ENCODE results near the gene ASGR2.
"Not testable (repeated sequence)": the region's sequence is repeated elsewhere in the genome, so short reads cannot be mapped to it uniquely, and the experiment has no call there.

ASGR2 gene

DNA sequence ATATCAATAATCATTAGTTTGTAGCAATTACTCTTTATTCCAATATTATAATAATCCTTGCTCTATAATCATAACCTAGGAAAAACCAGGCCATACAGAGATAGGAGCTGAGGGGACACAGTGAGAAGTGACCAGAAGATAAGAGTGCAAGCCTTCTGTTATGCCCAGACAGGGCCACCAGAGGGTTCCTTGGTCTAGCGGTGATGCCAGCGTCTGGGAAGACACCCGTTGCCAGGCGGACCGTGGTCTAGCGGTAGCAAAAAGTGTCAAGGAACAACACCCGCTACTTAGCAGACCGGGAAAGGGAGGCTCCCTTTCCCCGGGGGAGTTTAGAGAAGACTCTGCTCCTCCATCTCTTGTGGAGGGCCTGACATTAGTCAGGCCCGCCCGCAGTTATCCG, 11.8 kb upstream of the ASGR2 start:
- 87 to 88% methylated on average over 9 of the region's 12 CpGs for WGBS, 2 experiments (ENCODE audit: insufficient coverage in 2 of 2)
- H3K4me1 ChIP-seq (ENCODE audit: control insufficient read depth, insufficient read depth, low read length, poor library complexity, severe bottlenecking); H3K27ac ChIP-seq (ENCODE audit: low read depth, low read length, severe bottlenecking); H3K9me3 ChIP-seq (ENCODE audit: control insufficient read depth, low read length); H3K36me3 ChIP-seq (ENCODE audit: control insufficient read depth, insufficient read depth, low read length); H3K4me3 ChIP-seq (ENCODE audit: extremely low read depth, insufficient read depth, low read length, poor library complexity, severe bottlenecking): not testable (repeated sequence)

DNA sequence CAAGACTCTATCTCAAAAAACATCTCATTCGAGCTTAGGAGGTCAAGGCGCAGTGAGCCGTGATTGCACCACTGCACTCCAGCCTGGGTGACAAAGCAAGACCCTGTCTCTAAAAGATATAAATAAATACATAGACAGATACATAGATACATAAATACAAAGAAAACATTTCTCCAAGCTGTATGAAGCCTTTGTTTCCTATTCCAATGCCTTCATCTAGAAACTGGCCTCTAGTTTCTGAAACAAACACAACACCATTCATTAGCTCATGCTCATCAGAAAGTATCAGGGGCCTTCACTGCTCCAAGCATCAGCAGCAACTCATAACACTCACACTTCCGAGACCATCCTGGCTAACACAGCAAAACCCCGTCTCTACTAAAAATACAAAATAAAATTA, 10.3 kb upstream of the ASGR2 start:
- H3K4me3 ChIP-seq (ENCODE audit: extremely low read depth, insufficient read depth, low read length, poor library complexity, severe bottlenecking), result no peak overlapping the region
- H3K36me3 ChIP-seq (ENCODE audit: control insufficient read depth, insufficient read depth, low read length), result no peaks in the 10 kb centered on the region
- no peaks in the 10 kb centered on the region for H3K9me3 ChIP-seq (ENCODE audit: control insufficient read depth, low read length)
- no peaks in the 10 kb centered on the region for H3K4me1 ChIP-seq (ENCODE audit: control insufficient read depth, insufficient read depth, low read length, poor library complexity, severe bottlenecking)
- H3K27ac ChIP-seq (ENCODE audit: low read depth, low read length, severe bottlenecking), result no peak overlapping the region
- 82 to 88% methylated on average over 2 to 4 of the region's 5 CpGs for WGBS, 2 experiments (ENCODE audit: insufficient coverage in 2 of 2)

DNA sequence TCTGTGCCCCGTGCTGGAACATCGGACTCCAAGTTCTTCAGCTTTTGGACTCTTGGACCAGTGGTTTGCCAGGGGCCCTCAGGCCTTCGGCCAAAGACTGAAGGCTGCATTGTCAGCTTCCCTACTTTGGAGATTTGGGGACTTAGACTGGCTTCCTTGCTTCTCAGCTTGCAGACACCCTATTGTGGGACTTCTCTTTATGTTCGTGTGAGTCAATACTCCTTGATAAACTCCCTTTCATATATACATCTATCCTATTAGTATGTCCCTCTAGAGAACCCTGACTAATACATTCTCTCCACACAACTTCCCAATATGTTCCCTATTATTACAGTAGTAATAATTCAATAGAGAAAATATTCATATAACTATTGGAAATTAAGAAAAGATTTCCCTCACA, 9.2 kb upstream of the ASGR2 start:
- H3K9me3 ChIP-seq (ENCODE audit: control insufficient read depth, low read length), result no peaks in the 10 kb centered on the region
- WGBS, 2 experiments (ENCODE audit: insufficient coverage in 2 of 2), result 91 to 92% methylated on average over 3 to 4 of the region's 4 CpGs

DNA sequence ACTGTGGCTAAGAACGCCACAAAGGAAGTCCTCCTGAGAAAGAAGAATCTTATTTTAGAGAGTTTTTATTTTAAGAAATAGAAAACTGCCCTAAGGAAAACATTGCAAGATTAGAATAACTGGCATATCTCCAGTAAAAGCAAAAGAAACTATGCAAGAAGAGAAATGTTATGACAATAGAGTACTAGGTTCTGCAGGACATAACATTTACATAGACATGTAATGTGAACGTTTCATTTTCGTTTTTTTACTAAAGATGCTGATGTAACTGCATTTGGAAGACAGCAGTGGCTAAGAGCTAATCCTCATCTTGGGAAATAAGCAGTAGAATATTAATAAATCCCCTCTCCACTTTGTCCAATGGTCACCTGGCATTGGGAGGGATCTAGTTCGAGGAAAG, 7.8 kb upstream of the ASGR2 start:
- no CpG with 5 or more reads among the region's 4 CpGs for WGBS, 2 experiments (ENCODE audit: insufficient coverage in 2 of 2)
- Histone ChIP-seq H3K4me1 (ENCODE audit: control insufficient read depth, insufficient read depth, low read length, poor library complexity, severe bottlenecking) (no peaks in the 10 kb centered on the region), H3K36me3 (ENCODE audit: control insufficient read depth, insufficient read depth, low read length) (no peaks in the 10 kb centered on the region), H3K4me3 (ENCODE audit: extremely low read depth, insufficient read depth, low read length, poor library complexity, severe bottlenecking) (no peak overlapping the region), H3K27ac (ENCODE audit: low read depth, low read length, severe bottlenecking) (no peak overlapping the region), H3K9me3 (ENCODE audit: control insufficient read depth, low read length) (no peaks in the 10 kb centered on the region)

More for the DNA sequence above, 9.2 kb upstream of the ASGR2 start:
- no peak overlapping the region for H3K27ac ChIP-seq (ENCODE audit: low read depth, low read length, severe bottlenecking)
- no peaks in the 10 kb centered on the region for H3K36me3 ChIP-seq (ENCODE audit: control insufficient read depth, insufficient read depth, low read length)
- H3K4me1 ChIP-seq (ENCODE audit: control insufficient read depth, insufficient read depth, low read length, poor library complexity, severe bottlenecking), result no peaks in the 10 kb centered on the region
- no peak overlapping the region for H3K4me3 ChIP-seq (ENCODE audit: extremely low read depth, insufficient read depth, low read length, poor library complexity, severe bottlenecking)

DNA sequence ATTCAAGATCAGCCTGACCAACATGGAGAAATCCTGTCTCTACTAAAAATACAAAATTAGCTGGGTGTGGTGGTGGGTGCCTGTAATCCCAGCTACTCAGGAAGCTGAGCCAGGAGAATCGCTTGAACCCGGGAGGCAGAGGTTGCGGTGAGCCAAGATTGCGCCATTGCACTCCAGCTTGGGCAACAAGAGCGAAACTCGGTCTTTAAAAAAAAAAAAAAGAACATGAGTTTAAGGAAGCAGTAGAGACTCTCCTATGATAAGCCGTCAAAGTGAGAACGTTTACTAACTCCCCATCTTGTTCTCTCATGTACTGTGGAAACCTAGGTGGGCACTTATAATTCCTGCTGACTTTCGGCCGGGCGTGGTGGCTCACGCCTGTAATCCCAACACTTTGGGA, 6.0 kb upstream of the ASGR2 start:
- not testable (repeated sequence) for H3K36me3 ChIP-seq (ENCODE audit: control insufficient read depth, insufficient read depth, low read length); H3K4me1 ChIP-seq (ENCODE audit: control insufficient read depth, insufficient read depth, low read length, poor library complexity, severe bottlenecking); H3K27ac ChIP-seq (ENCODE audit: low read depth, low read length, severe bottlenecking); H3K9me3 ChIP-seq (ENCODE audit: control insufficient read depth, low read length); H3K4me3 ChIP-seq (ENCODE audit: extremely low read depth, insufficient read depth, low read length, poor library complexity, severe bottlenecking)
- 87 to 92% methylated on average over 12 of the region's 12 CpGs for WGBS, 2 experiments (ENCODE audit: insufficient coverage in 2 of 2)

DNA sequence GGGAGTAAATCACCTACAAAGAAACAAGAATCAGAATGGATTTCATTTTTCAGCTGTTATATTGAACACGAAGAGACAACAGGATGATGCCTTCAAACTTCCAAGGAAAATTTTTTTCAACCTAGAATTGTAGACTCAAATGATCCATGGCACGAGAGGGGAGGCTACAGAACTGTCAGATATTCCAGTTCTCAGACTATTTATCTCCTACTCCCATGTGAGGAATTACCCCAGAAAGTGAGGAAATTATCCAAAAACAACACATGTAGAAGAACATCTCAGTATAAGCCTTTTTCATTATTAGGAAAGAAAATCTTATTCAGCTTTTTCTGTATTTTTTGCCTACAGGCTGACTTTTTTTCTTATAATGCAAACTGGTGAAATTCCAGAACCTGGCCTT, 5.5 kb upstream of the ASGR2 start:
- H3K27ac ChIP-seq (ENCODE audit: low read depth, low read length, severe bottlenecking), result no peak overlapping the region
- WGBS, 2 experiments (ENCODE audit: insufficient coverage in 2 of 2), result 92 to 100% methylated on average over 1 to 2 of the region's 2 CpGs
- H3K4me3 ChIP-seq (ENCODE audit: extremely low read depth, insufficient read depth, low read length, poor library complexity, severe bottlenecking), result no peak overlapping the region
- H3K4me1 ChIP-seq (ENCODE audit: control insufficient read depth, insufficient read depth, low read length, poor library complexity, severe bottlenecking), result no peaks in the 10 kb centered on the region
- no peaks in the 10 kb centered on the region for H3K36me3 ChIP-seq (ENCODE audit: control insufficient read depth, insufficient read depth, low read length)
- no peaks in the 10 kb centered on the region for H3K9me3 ChIP-seq (ENCODE audit: control insufficient read depth, low read length)

DNA sequence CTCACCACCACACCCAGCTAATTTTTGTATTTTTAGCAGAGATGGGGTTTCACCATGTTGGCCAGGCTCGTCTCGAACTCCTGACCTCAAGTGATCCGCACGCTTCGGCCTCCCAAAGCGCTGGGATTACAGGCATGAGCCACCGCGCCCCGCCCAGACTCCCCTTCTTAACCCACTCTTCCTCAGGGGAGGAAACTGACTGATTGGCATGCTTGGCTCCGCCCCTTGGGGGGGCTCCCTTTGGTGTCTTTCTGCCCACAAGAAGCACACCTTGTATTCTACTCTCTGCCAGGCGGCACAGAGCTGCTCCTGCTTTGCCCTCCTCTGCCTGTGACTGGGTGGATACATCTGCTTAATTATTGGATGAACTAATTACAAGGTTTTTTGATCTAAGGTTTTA, 4.7 kb upstream of the ASGR2 start:
- 90 to 96% methylated on average over 7 to 9 of the region's 11 CpGs for WGBS, 2 experiments (ENCODE audit: insufficient coverage in 2 of 2)
- no peaks in the 10 kb centered on the region for H3K36me3 ChIP-seq (ENCODE audit: control insufficient read depth, insufficient read depth, low read length)
- no peaks in the 10 kb centered on the region for H3K9me3 ChIP-seq (ENCODE audit: control insufficient read depth, low read length)
- H3K27ac ChIP-seq (ENCODE audit: low read depth, low read length, severe bottlenecking), result no peak overlapping the region
- no peaks in the 10 kb centered on the region for H3K4me1 ChIP-seq (ENCODE audit: control insufficient read depth, insufficient read depth, low read length, poor library complexity, severe bottlenecking)
- no peak overlapping the region for H3K4me3 ChIP-seq (ENCODE audit: extremely low read depth, insufficient read depth, low read length, poor library complexity, severe bottlenecking)

DNA sequence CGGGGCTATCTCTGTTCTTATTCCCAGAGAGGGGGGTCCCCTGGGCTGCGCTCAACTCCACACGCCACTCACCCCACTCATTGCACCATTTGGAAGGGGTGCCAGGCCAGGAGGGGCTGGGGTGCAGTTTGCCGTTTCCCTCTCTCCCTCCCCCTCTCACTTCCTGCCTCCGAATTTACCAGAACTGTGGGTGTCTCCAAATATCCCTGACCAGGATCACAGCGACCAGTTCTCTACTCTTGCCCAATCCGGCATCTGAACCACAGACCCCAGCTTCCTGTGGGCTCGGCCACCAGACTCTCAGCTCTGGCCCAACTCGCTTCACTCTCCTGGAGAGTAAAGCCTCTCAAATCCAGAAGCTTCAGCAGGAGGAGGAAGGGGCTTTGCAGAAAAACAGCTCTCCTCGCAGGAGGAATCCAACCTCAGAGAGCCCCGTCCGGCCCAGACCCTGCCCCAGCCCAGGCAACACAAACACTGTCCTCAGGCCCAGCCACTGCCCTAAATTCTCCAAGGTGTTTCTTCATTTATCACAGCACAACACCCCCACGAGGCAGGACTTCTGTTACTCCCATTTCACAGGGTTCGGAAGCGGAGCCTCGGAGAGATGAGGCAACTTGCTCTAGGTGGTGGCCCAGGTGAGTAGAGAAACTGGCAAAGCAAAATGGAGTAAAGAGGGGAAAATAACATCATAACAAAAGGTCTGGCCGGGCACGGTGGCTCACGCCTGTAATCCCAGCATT, 423 bp upstream of the ASGR2 start:
- H3K36me3 ChIP-seq (ENCODE audit: control insufficient read depth, insufficient read depth, low read length), result no peaks in the 10 kb centered on the region
- no peaks in the 10 kb centered on the region for H3K4me1 ChIP-seq (ENCODE audit: control insufficient read depth, insufficient read depth, low read length, poor library complexity, severe bottlenecking)
- H3K9me3 ChIP-seq (ENCODE audit: control insufficient read depth, low read length), result no peaks in the 10 kb centered on the region
- H3K4me3 ChIP-seq (ENCODE audit: extremely low read depth, insufficient read depth, low read length, poor library complexity, severe bottlenecking), result no peak overlapping the region
- no peak overlapping the region for H3K27ac ChIP-seq (ENCODE audit: low read depth, low read length, severe bottlenecking)
- 85 to 86% methylated on average over 10 to 16 of the region's 19 CpGs for WGBS, 2 experiments (ENCODE audit: insufficient coverage in 2 of 2)

DNA sequence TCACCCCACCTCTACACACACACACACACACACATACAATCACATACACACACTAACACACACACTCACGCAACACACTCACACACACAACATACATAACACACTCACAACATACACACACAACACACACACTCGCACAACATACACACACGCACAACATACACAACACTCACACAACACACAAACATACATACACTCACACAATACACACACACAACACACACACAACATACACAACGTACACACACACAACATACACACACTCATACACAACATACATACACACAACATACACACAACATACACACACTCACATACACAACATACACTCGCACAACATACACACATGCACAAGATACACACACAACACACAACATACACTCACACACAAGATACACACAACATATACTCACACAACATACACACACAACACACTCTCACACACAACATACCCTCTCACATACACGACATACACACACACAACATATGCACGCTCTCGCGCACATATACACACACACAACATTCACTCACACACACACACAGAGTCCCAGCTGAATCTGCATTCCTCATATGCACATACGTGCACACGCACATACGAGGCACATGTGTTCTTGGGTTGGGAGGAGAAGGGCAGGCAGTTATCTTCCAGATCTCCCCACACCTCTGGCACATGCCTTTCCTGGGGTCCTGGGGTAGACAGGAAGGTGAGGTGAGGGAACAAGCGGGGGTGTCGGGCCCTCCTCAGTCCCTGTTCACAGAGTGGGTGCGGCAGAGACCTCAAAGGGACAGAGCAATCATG, 1.1 kb downstream of the ASGR2 start:
- Histone ChIP-seq H3K27ac (ENCODE audit: low read depth, low read length, severe bottlenecking) (no peak overlapping the region), H3K9me3 (ENCODE audit: control insufficient read depth, low read length) (no peaks in the 10 kb centered on the region), H3K36me3 (ENCODE audit: control insufficient read depth, insufficient read depth, low read length) (no peaks in the 10 kb centered on the region), H3K4me3 (ENCODE audit: extremely low read depth, insufficient read depth, low read length, poor library complexity, severe bottlenecking) (no peak overlapping the region), H3K4me1 (ENCODE audit: control insufficient read depth, insufficient read depth, low read length, poor library complexity, severe bottlenecking) (peaks cover 5% of the 10 kb centered on the region)
- 92 to 93% methylated on average over 11 to 12 of the region's 15 CpGs for WGBS, 2 experiments (ENCODE audit: insufficient coverage in 2 of 2)

DNA sequence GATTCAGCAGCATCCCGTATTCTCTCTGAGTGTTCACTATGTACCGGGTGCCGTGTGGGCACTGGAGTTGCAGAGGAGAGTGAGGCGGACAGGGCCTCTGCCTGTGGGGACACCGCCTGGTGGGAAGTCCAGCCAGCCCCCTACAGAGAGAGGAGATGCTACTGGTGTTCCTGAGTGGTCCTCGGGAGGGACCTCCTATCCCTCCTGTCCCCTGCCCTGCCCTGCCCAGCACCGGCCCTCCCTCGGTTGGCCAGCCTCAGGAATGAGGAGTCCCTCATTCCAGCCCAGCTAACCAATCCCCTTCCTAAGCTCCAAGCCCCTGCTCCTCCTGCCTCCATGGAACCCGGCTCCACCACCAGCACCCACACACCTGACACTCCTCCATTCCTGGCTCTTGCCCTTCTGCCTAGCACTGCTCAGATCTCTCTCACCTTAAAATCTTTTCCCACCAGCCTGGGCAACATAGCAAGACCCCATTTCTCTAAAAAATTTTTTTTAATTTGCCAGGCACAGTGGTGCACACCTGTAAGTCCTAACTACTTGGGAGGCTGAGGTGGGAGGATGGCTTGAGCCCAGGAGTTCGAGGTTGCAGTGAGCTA, 2.0 kb downstream of the ASGR2 start:
- WGBS, 2 experiments (ENCODE audit: insufficient coverage in 2 of 2), result 72 to 93% methylated on average over 5 to 9 of the region's 10 CpGs
- Histone ChIP-seq H3K4me1 (ENCODE audit: control insufficient read depth, insufficient read depth, low read length, poor library complexity, severe bottlenecking) (peaks cover 5% of the 10 kb centered on the region), H3K27ac (ENCODE audit: low read depth, low read length, severe bottlenecking) (no peak overlapping the region), H3K36me3 (ENCODE audit: control insufficient read depth, insufficient read depth, low read length) (no peaks in the 10 kb centered on the region), H3K4me3 (ENCODE audit: extremely low read depth, insufficient read depth, low read length, poor library complexity, severe bottlenecking) (no peak overlapping the region), H3K9me3 (ENCODE audit: control insufficient read depth, low read length) (no peaks in the 10 kb centered on the region)

Data from mesodermal cell (in vitro differentiated cells).